Measurements from ENCODE around the gene CASP1.
"Not testable (repeated sequence)": the region's sequence is repeated elsewhere in the genome, so short reads cannot be mapped to it uniquely, and the experiment has no call there.

Gene CASP1

GRCh38 chr11:105042178-105042577 is 7.2 kb upstream of the CASP1 start:
- no peak for DNase-seq (ENCODE audit: low read depth)
- in situ Hi-C loops (cut with HindIII; ENCODE audit: low sequenced_read_pairs): no loop called here
- H3K4me3 ChIP-seq (ENCODE audit: low read depth, low read length): no peak overlapping the region
- no peak for TF ChIP-seq CTCF (IDR thresholded peaks at IDR 0.05; ENCODE audit: low read depth, low read length, missing control alignments)

- in situ Hi-C loops (cut with HindIII; ENCODE audit: low sequenced_read_pairs): no loop called here
- TF ChIP-seq CTCF (IDR thresholded peaks at IDR 0.05; ENCODE audit: low read depth, low read length, missing control alignments): no peak
- no peak for DNase-seq (ENCODE audit: low read depth)
- no peak overlapping the region for H3K4me3 ChIP-seq (ENCODE audit: low read depth, low read length)
Observed at GRCh38 chr11:105040703-105041102, 5.8 kb upstream of the CASP1 start.

- H3K4me3 ChIP-seq (ENCODE audit: low read depth, low read length); in situ Hi-C loops (cut with HindIII; ENCODE audit: low sequenced_read_pairs); DNase-seq (ENCODE audit: low read depth): not testable (repeated sequence)
Observed at GRCh38 chr11:105034388-105034787, 556 bp downstream of the CASP1 start.

GRCh38 chr11:105033781-105034180 is 1.2 kb downstream of the CASP1 start:
- in situ Hi-C loops (cut with HindIII; ENCODE audit: low sequenced_read_pairs): no loop called here
- DNase-seq (ENCODE audit: low read depth): no peak
- no peak for TF ChIP-seq CTCF (IDR thresholded peaks at IDR 0.05; ENCODE audit: low read depth, low read length, missing control alignments)
- H3K4me3 ChIP-seq (ENCODE audit: low read depth, low read length): no peak overlapping the region

- H3K4me3 ChIP-seq (ENCODE audit: low read depth, low read length): no peak overlapping the region
- no peak for TF ChIP-seq CTCF (IDR thresholded peaks at IDR 0.05; ENCODE audit: low read depth, low read length, missing control alignments)
- in situ Hi-C loops (cut with HindIII; ENCODE audit: low sequenced_read_pairs): no loop called here
- no peak for DNase-seq (ENCODE audit: low read depth)
Observed at GRCh38 chr11:105033343-105033742, 1.6 kb downstream of the CASP1 start.

GRCh38 chr11:105032495-105032894 is 2.4 kb downstream of the CASP1 start:
- H3K4me3 ChIP-seq (ENCODE audit: low read depth, low read length): no peak overlapping the region
- TF ChIP-seq CTCF (IDR thresholded peaks at IDR 0.05; ENCODE audit: low read depth, low read length, missing control alignments): no peak
- DNase-seq (ENCODE audit: low read depth): no peak
- in situ Hi-C loops (cut with HindIII; ENCODE audit: low sequenced_read_pairs): no loop called here

GRCh38 chr11:105027678-105028077 is 7.3 kb downstream of the CASP1 start:
- TF ChIP-seq CTCF (IDR thresholded peaks at IDR 0.05; ENCODE audit: low read depth, low read length, missing control alignments): no peak
- no peak for DNase-seq (ENCODE audit: low read depth)
- in situ Hi-C loops (cut with HindIII; ENCODE audit: low sequenced_read_pairs): no loop called here
- H3K4me3 ChIP-seq (ENCODE audit: low read depth, low read length): no peak overlapping the region
